Stimulated activated CD4-positive, alpha-beta T cell treated with anti-CD3 and anti-CD28 coated beads, Interleukin-4, amount 100 ng/mL, for 48 hours (primary cell): ENCODE results near the gene ARPP21.
"Not testable (repeated sequence)": the region's sequence is repeated elsewhere in the genome, so short reads cannot be mapped to it uniquely, and the experiment has no call there.

Experiments
- DNase-seq, 2 donors: peaks; one replicate each; pipeline ENCODE4 v3.0.0-alpha.2; 2020; ENCODE audit warnings: low read depth in 2 of 2

ARPP21 gene

GRCh38 chr3:35639254-35640186 lies at the start of gene ARPP21:
Gene ARPP21 (plus strand): TSS chr3:35639525. CDS start chr3:35681752, 42,227 bp downstream.
- DNase-seq: no peak

- DNase-seq: no peak
Observed at GRCh38 chr3:35592589-35593295, 46.6 kb upstream of the ARPP21 start.

- no peak for DNase-seq
Observed at GRCh38 chr3:35594739-35595138, 44.6 kb upstream of the ARPP21 start.

GRCh38 chr3:35596335-35596995 lies 42.9 kb upstream of the ARPP21 start:
- no peak for DNase-seq

- no peak for DNase-seq
Observed at GRCh38 chr3:35597490-35597889, 41.8 kb upstream of the ARPP21 start.

- DNase-seq: no peak
Observed at GRCh38 chr3:35598804-35599203, 40.5 kb upstream of the ARPP21 start.

GRCh38 chr3:35601959-35602358 lies 37.4 kb upstream of the ARPP21 start:
- no peak for DNase-seq

- DNase-seq: no peak
Observed at GRCh38 chr3:35602395-35602936, 36.9 kb upstream of the ARPP21 start.

- DNase-seq: no peak
Observed at GRCh38 chr3:35616346-35616745, 23.0 kb upstream of the ARPP21 start.

- DNase-seq: no peak
Observed at GRCh38 chr3:35617370-35617769, 22.0 kb upstream of the ARPP21 start.

- not testable (repeated sequence) for DNase-seq
Observed at GRCh38 chr3:35620238-35620637, 19.1 kb upstream of the ARPP21 start.

GRCh38 chr3:35624698-35625097 lies 14.6 kb upstream of the ARPP21 start:
- no peak for DNase-seq

GRCh38 chr3:35633332-35634124 lies 5.8 kb upstream of the ARPP21 start:
- no peak for DNase-seq

GRCh38 chr3:35635407-35635806 lies 3.9 kb upstream of the ARPP21 start:
- no peak for DNase-seq

- no peak for DNase-seq
Observed at GRCh38 chr3:35635926-35636683, 3.2 kb upstream of the ARPP21 start.

GRCh38 chr3:35638251-35638979 lies 910 bp upstream of the ARPP21 start:
- DNase-seq: no peak

GRCh38 chr3:35638980-35639253 lies 408 bp upstream of the ARPP21 start:
- DNase-seq: no peak

GRCh38 chr3:35640190-35641165 lies 1.2 kb downstream of the ARPP21 start:
- DNase-seq: no peak

GRCh38 chr3:35641331-35641730 lies 2.0 kb downstream of the ARPP21 start:
- DNase-seq: no peak
